Stimulated activated CD8-positive, alpha-beta memory T cell treated with anti-CD3 and anti-CD28 coated beads, Interleukin-7, amount 100 ng/mL, for 4 hours (primary cell): ENCODE data around the gene CCDC17.
"Not testable (repeated sequence)": the region's sequence is repeated elsewhere in the genome, so short reads cannot be mapped to it uniquely, and the experiment has no call there.

Source experiments
- DNase-seq, 2 donors: peaks; one replicate each; pipeline ENCODE4 v3.0.0-alpha.2; 2020; ENCODE audit warnings: low read depth in 2 of 2

Gene CCDC17

GRCh38 chr1:45621895-45622523 is 1.8 kb downstream of the CCDC17 start:
- no peak for DNase-seq

- no peak for DNase-seq
Measured at GRCh38 chr1:45621501-45621836, 2.4 kb downstream of the CCDC17 start.

- DNase-seq, result no peak
Measured at GRCh38 chr1:45620588-45621500, 3.0 kb downstream of the CCDC17 start.

- no peak for DNase-seq
Measured at GRCh38 chr1:45619149-45619921, 4.5 kb downstream of the CCDC17 start.

GRCh38 chr1:45617618-45618017 is 6.2 kb downstream of the CCDC17 start:
- no peak for DNase-seq

GRCh38 chr1:45615885-45616284 is 8.0 kb downstream of the CCDC17 start:
- no peak for DNase-seq

GRCh38 chr1:45612941-45613579 is 10.8 kb downstream of the CCDC17 start:
- DNase-seq, result no peak

GRCh38 chr1:45610589-45611226 is 13.1 kb downstream of the CCDC17 start:
- DNase-seq, result no peak

GRCh38 chr1:45608175-45609156 is 15.4 kb downstream of the CCDC17 start:
- no peak for DNase-seq

- no peak for DNase-seq
Measured at GRCh38 chr1:45607404-45608074, 16.3 kb downstream of the CCDC17 start.

- DNase-seq, result no peak
Measured at GRCh38 chr1:45604239-45604638, 19.6 kb downstream of the CCDC17 start.

GRCh38 chr1:45596765-45597164 is 27.1 kb downstream of the CCDC17 start:
- DNase-seq, result not testable (repeated sequence)

GRCh38 chr1:45594412-45594811 is 29.4 kb downstream of the CCDC17 start:
- no peak for DNase-seq

GRCh38 chr1:45589861-45590260 is 34.0 kb downstream of the CCDC17 start:
- DNase-seq, result no peak

GRCh38 chr1:45586769-45587168 is 37.1 kb downstream of the CCDC17 start:
- DNase-seq, result no peak

GRCh38 chr1:45585496-45586075 is 38.3 kb downstream of the CCDC17 start:
- DNase-seq, result no peak

- no peak for DNase-seq
Measured at GRCh38 chr1:45585110-45585426, 38.8 kb downstream of the CCDC17 start.

GRCh38 chr1:45584351-45585109 is 39.3 kb downstream of the CCDC17 start:
- peak; percentile 71 to 79 for DNase-seq
